ENCODE measurements around the gene FABP3.

- TF ChIP-seq POLR2AphosphoS5 (IDR thresholded peaks at IDR 0.05; ENCODE audit: insufficient read depth, low read depth, low read length) (no peak), CTCF (IDR thresholded peaks at IDR 0.05; ENCODE audit: extremely low read depth in 1 of 2, insufficient read depth in 1 of 2, low read depth in 1 of 2, low read length in 2 of 2) (no peak), POLR2A (IDR thresholded peaks at IDR 0.05; ENCODE audit: low read depth, low read length) (no peak)
These were observed 1.1 kb upstream of the FABP3 start for GRCh38 chr1:31373897-31374486.
